K562 (cell line): ENCODE data around the gene TNFRSF19. TPM values are rescaled to one million over a fixed set of nuclear protein-coding genes. Genes with fewer than 3 reads are reported as not detected.
"Not testable (repeated sequence)": the region's sequence is repeated elsewhere in the genome, so short reads cannot be mapped to it uniquely, and the experiment has no call there.

Experiments
- ATAC-seq: fragments of 200-7000 bp; cut with Tn5 transposase; 3 replicates; pipeline ENCODE4 v1.9.1; 2020; ENCODE audit warnings: moderate library complexity
- BruUV-seq: library from RNA; stranded (reverse); fragments of 400-500 nt; replicated peaks from 2 replicates; lab custom pipeline; 2021; lab: Mats Ljungman, UMichigan
- CTCF ChIA-PET: fragments of 300-600 bp; formaldehyde crosslinking; extraction: SDS; loops from one replicate; lab custom pipeline; 2021; ENCODE audit warnings: low intra/inter-chr PET ratio; lab: Yijun Ruan, JAX
- POLR2A ChIA-PET: fragments of 300-600, 350-650 bp; sonication (Branson Sonifier 250); formaldehyde crosslinking; extraction: SDS; loops from one replicate; lab custom pipeline; 2021; ENCODE audit warnings: antibody characterized with exemption, inconsistent platforms; lab: Yijun Ruan, JAX
- DNase-seq, 4 experiments: peaks; one replicate each; pipeline versions ENCODE4 v3.0.0 to v3.0.0-alpha.2; 2011 to 2018; ENCODE audit warnings: low spot score in 3 of 4, mixed read lengths in 3 of 4; ENCODE audit errors: extremely low read depth in 1 of 4
- FAIRE-seq: peaks from 2 replicates; lab custom pipeline; 2011; peaks lifted over from hg19 to GRCh38; lab: Jason Lieb, UNC
- H2AFZ ChIP-seq: 2 replicates; pipeline ENCODE4 v1.6.0; 2011; ENCODE audit warnings: low read depth, low read length, control low read depth, inconsistent platforms
- H3K27ac ChIP-seq: fragments of 200-600 bp; 3 replicates; pipeline ENCODE4 v1.8.0; 2011; ENCODE audit warnings: low read depth, mild to moderate bottlenecking, control low read depth, inconsistent platforms, low read length, moderate library complexity, mixed read lengths; ENCODE audit errors: extremely low read depth
- H3K27me3 ChIP-seq, 2 experiments: fragments of 300-600 bp in 1 of 2; 2 replicates in 1 of 2; 3 replicates in 1 of 2; pipeline versions ENCODE4 v1.6.0 to v1.8.0; 2011; ENCODE audit warnings: inconsistent platforms in 2 of 2, low read length in 2 of 2, mild to moderate bottlenecking in 1 of 2, mixed read lengths in 1 of 2, moderate library complexity in 1 of 2; ENCODE audit not compliant: control insufficient read depth in 2 of 2, insufficient read depth in 2 of 2
- H3K36me3 ChIP-seq: fragments of 300-600 bp; 3 replicates; pipeline ENCODE4 v1.8.0; 2011; ENCODE audit warnings: mild to moderate bottlenecking, low read length, inconsistent platforms; ENCODE audit not compliant: control insufficient read depth, insufficient read depth
- H3K4me1 ChIP-seq, 2 experiments: fragments of 200-600 bp in 1 of 2; replicated peaks in 1 of 2; 2 replicates in 1 of 2; 3 replicates in 1 of 2; pipeline versions ENCODE4 v1.5.1 to v1.8.0; 2011; ENCODE audit warnings: inconsistent platforms in 2 of 2, low read length in 2 of 2, mild to moderate bottlenecking in 1 of 2, mixed read lengths in 1 of 2, moderate library complexity in 1 of 2; ENCODE audit not compliant: control insufficient read depth in 2 of 2, insufficient read depth in 2 of 2
- H3K4me2 ChIP-seq: 2 replicates; pipeline ENCODE4 v1.6.1; 2011; ENCODE audit warnings: low read length, control low read depth, inconsistent platforms, mixed read lengths; ENCODE audit not compliant: insufficient read depth
- H3K4me3 ChIP-seq: fragments of 200-600 bp; sonication (generic), shearing (Covaris generic); 2 replicates; pipeline ENCODE4 v1.5.1; 2016; ENCODE audit warnings: control low read depth, inconsistent platforms
- H3K79me2 ChIP-seq: fragments of 200-600 bp; 3 replicates; pipeline ENCODE4 v1.8.0; 2011; ENCODE audit warnings: low read length, inconsistent platforms; ENCODE audit not compliant: control insufficient read depth, insufficient read depth
- H3K9ac ChIP-seq, 2 experiments: 2 replicates each; pipeline versions ENCODE4 v1.6.0 to v1.6.1; 2011; ENCODE audit warnings: low read depth in 2 of 2, low read length in 2 of 2, control low read depth in 1 of 2, inconsistent platforms in 1 of 2, mild to moderate bottlenecking in 1 of 2, mixed read lengths in 1 of 2; ENCODE audit not compliant: insufficient read depth in 1 of 2
- H3K9me1 ChIP-seq: one replicate; pipeline ENCODE4 v1.6.0; 2011; ENCODE audit warnings: inconsistent platforms, mild to moderate bottlenecking, low read length, moderate library complexity; ENCODE audit not compliant: control insufficient read depth, insufficient read depth
- H3K9me3 ChIP-seq: replicated peaks from 2 replicates; pipeline ENCODE4 v1.5.1; 2011; ENCODE audit warnings: low read depth, low read length, inconsistent platforms; ENCODE audit not compliant: control insufficient read depth, insufficient read depth
- H4K20me1 ChIP-seq: replicated peaks from 2 replicates; pipeline ENCODE4 v1.6.1; 2011; ENCODE audit warnings: low read length, inconsistent platforms, mixed read lengths; ENCODE audit not compliant: control insufficient read depth, insufficient read depth
- MCM3 ChIP-seq: fragments of 450-650 bp; IDR thresholded peaks from 2 replicates; pipeline ENCODE4 v1.6.1; 2016
- THRAP3 ChIP-seq: fragments of 450-650 bp; IDR thresholded peaks from 2 replicates; pipeline ENCODE4 v1.6.1; 2016; ENCODE audit warnings: mild to moderate bottlenecking, inconsistent platforms, borderline replicate concordance
- WGBS: fragments of 100-300 bp; shearing (Covaris generic); methylation state at CpG from one replicate; pipeline ENCODE4 v1.1.6; 2016; ENCODE audit warnings: low coverage, mixed read lengths; ENCODE audit not compliant: insufficient coverage; ENCODE audit errors: missing lambda C conversion rate; 5-methylcytosine and 5-hydroxymethylcytosine counted together
- in situ Hi-C: fragments of 300-500 bp; cut with MboI; formaldehyde crosslinking; loops from 4 replicates; pipeline ENCODE4 v1.15.0; 2018; ENCODE audit warnings: inconsistent platforms, mixed read lengths
- intact Hi-C: fragments of 100-400 bp; cut with micrococcal nuclease; formaldehyde crosslinking; loops from 2 replicates; pipeline ENCODE4 v1.14.2; 2022
- polyA plus RNA-seq, 8 experiments: library from polyadenylated mRNA; depleted of rRNA in 4 of 8; stranded (reverse) in 5 of 8; unstranded in 3 of 8; fragments of >200 nt; fragmentation: Nextera tagmentation in 2 of 8; fragmentation: Illumina TruSeq in 1 of 8; extraction: Ambion mirVana in 2 of 8; extraction: Trizol in 1 of 8; gene quantifications; 2 replicates each; pipeline versions ENCODE4 v1.2.1 to v1.2.3, GENCODE V29; 2011 to 2014; ENCODE audit warnings: inconsistent platforms in 1 of 8, missing spikeins in 1 of 8
- total RNA-seq, 7 experiments: library from RNA; depleted of rRNA in 6 of 7; stranded (reverse); fragments of >200 nt in 6 of 7; fragmentation: Illumina TruSeq in 2 of 7; extraction: Trizol in 2 of 7; gene quantifications; 2 replicates each; pipeline versions ENCODE4 v1.2.1 to v1.2.3, GENCODE V29; 2011 to 2021; ENCODE audit warnings: low replicate concordance in 1 of 7
- TF ChIP-seq, protein P1 (sequence below), 2 experiments: IDR thresholded peaks; 2 replicates each; pipeline ENCODE4 v1.6.1; 2011; ENCODE audit warnings: borderline replicate concordance in 1 of 2, control low read depth in 1 of 2, low read depth in 1 of 2, low read length in 1 of 2, mild to moderate bottlenecking in 1 of 2, mixed read lengths in 1 of 2, moderate library complexity in 1 of 2; ENCODE audit not compliant: insufficient read depth in 1 of 2, insufficient read length in 1 of 2, poor library complexity in 1 of 2, severe bottlenecking in 1 of 2; ENCODE audit errors: extremely low read depth in 1 of 2
- TF ChIP-seq, protein P2 (sequence below): fragments of 250-450 bp; sonication (Bioruptor Pico); IDR thresholded peaks from 2 replicates; pipeline ENCODE4 v1.4.0; 2020; ENCODE audit warnings: mild to moderate bottlenecking, moderate library complexity, borderline replicate concordance

The TNFRSF19 gene
- total and polyA plus RNA-seq, 9 of the 15 experiments (the other 6 are each of a cell fraction or from before 2014, with no cell fraction given) = 0.01 to 0.07 TPM; not detected in 7

DNA sequence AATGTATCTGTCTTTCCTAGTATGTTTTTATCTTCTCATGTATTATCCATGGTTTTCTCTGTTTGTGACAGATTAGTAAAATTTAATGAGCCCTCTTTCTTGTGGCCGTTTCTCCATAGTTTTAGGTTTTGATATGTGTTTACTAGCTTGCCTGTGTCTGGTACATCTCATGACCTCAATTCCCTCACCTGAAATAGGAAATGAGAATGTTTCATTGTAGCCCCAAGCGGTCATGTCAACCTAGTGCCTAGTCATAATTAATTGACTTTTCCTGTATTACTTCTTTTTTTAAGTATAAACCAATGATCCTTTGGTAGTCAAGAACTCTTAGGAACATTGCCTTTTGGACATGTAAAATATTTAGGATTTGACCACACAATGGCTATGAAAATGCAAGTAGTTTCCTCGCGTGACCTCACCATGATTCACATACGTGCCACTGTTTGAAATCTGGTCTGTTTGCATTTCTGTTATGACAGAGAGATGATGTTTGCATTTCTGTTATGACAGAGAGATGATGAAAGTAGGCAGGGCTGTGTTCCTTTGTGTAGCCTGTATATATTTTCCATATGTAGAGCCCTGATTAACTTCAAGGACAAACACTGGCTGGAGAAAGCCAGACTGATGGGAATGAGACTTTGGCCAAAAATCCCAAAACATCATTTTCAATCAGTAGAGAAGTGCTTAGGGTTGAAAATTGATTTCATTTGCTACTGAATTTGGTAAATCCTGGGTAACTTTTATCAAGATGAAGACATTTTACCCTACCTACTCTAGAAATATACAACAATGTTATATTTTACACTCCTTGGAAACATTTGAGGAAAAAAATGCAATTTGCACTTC is 104.8 kb downstream of the TNFRSF19 start:
- TF ChIP-seq, protein P1, sequence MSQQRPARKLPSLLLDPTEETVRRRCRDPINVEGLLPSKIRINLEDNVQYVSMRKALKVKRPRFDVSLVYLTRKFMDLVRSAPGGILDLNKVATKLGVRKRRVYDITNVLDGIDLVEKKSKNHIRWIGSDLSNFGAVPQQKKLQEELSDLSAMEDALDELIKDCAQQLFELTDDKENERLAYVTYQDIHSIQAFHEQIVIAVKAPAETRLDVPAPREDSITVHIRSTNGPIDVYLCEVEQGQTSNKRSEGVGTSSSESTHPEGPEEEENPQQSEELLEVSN (IDR thresholded peaks at IDR 0.05; ENCODE audit: borderline replicate concordance in 1 of 2, extremely low read depth in 1 of 2, insufficient read depth in 1 of 2, insufficient read length in 1 of 2, low read depth in 1 of 2, low read length in 1 of 2, poor library complexity in 1 of 2, severe bottlenecking in 1 of 2) = no peak
- no peak for TF ChIP-seq THRAP3
- no peak for TF ChIP-seq MCM3
- TF ChIP-seq, protein P2, sequence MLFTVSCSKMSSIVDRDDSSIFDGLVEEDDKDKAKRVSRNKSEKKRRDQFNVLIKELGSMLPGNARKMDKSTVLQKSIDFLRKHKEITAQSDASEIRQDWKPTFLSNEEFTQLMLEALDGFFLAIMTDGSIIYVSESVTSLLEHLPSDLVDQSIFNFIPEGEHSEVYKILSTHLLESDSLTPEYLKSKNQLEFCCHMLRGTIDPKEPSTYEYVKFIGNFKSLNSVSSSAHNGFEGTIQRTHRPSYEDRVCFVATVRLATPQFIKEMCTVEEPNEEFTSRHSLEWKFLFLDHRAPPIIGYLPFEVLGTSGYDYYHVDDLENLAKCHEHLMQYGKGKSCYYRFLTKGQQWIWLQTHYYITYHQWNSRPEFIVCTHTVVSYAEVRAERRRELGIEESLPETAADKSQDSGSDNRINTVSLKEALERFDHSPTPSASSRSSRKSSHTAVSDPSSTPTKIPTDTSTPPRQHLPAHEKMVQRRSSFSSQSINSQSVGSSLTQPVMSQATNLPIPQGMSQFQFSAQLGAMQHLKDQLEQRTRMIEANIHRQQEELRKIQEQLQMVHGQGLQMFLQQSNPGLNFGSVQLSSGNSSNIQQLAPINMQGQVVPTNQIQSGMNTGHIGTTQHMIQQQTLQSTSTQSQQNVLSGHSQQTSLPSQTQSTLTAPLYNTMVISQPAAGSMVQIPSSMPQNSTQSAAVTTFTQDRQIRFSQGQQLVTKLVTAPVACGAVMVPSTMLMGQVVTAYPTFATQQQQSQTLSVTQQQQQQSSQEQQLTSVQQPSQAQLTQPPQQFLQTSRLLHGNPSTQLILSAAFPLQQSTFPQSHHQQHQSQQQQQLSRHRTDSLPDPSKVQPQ (CRISPR knock-in tag) = no peak
- Histone ChIP-seq H3K9ac (no peak overlapping the region), H3K9me1 (no peaks in the 10 kb centered on the region), H3K4me2 (no peak overlapping the region), H4K20me1 (no peaks in the 10 kb centered on the region), H3K9me3 (no peaks in the 10 kb centered on the region), H3K27ac (no peak overlapping the region), H3K4me1 (no peaks in the 10 kb centered on the region), H3K4me3 (no peak overlapping the region), H3K36me3 (no peaks in the 10 kb centered on the region), H3K27me3 (no peaks in the 10 kb centered on the region), H3K79me2 (no peaks in the 10 kb centered on the region), H2AFZ (no peak overlapping the region)
- ATAC-seq (no peak), FAIRE-seq (no peak), DNase-seq (no peak)
- in situ Hi-C loops (no loop called here), intact Hi-C loops (no loop called here)
- ChIA-PET CTCF (no interaction called here), POLR2A (no interaction called here)
- WGBS = 2% methylated on average over 5 of the region's 5 CpGs
- no TSS peak for BruUV-seq

DNA sequence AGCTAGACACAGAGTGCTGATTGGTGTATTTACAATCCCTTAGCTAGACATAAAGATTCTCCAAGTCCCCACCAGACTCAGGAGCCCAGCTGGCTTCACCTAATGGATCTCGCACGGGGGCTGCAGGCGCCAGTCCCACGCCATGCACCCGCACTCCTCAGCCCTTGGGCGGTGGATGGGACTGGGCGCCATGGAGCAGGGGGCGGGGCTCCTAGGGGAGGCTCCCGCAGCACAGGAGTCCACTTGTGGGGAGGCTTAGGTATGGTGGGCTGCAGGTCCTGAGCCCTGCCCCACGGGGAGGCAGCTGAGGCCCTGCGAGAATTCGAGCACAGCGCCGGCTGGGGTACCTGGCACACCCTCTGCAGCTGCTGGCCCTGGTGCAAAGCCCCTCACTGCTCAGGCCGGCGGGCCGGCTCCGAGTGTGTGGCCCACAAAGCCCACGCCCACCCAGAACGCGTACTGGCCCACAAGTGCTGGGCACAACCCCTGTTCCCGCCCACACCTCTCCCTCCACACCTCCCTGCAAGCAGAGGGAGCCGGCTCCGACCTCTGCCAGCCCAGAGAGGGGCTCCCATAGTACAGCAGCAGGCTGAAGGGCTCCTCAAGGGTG is 107.6 kb downstream of the TNFRSF19 start:
- FAIRE-seq, intact Hi-C loops, H3K9ac ChIP-seq, ATAC-seq, in situ Hi-C loops, H3K36me3 ChIP-seq, H4K20me1 ChIP-seq, H2AFZ ChIP-seq, H3K4me1 ChIP-seq, CTCF ChIA-PET, H3K9me1 ChIP-seq, H3K79me2 ChIP-seq, H3K4me3 ChIP-seq, POLR2A ChIA-PET, H3K9me3 ChIP-seq, DNase-seq, H3K27me3 ChIP-seq, BruUV-seq, H3K4me2 ChIP-seq, H3K27ac ChIP-seq: not testable (repeated sequence)
- 3% methylated on average over 11 of the region's 24 CpGs for WGBS
